HG03039 (cell line): ENCODE results near the gene CLDN8.

Experiments
- ATAC-seq: cut with Tn5 transposase; IDR thresholded peaks from one replicate; pipeline ENCODE4 v1.9.1; 2021; ENCODE audit warnings: mild to moderate bottlenecking, moderate library complexity; ENCODE audit not compliant: unreplicated experiment

The CLDN8 gene

DNA sequence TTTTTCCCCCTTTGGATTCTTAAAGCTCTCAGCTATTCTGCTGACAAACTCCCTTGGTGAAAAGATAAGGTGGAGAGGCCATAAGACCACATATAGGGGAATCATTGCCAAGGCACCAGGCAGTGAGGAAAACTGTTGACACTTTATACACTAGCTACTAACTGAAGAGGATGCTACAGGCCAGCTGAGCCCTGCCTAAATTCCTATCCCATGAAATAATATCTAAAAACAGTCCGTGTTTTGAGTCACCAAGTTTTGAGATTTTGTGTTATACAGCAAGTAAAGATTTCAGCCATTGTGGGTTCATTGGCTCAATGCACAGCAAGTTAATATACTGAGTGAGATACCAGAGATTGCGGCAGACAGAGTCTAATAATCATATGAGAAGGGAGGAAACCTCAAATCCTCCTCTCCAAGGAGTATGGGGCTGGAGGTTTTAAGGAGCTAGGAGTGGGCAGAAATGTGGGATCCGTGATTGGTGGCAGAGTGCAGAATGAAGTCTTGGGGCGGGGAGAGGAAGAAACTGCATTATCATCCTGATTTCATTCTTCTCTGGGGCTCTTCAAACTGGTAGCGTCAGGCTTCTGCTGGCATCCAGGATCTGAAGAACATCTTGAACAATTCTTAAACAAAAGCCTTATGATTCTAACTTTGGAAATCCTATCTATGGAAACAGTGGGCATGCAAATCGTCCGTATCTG lies 9.2 kb downstream of the CLDN8 start:
- ATAC-seq: no peak

DNA sequence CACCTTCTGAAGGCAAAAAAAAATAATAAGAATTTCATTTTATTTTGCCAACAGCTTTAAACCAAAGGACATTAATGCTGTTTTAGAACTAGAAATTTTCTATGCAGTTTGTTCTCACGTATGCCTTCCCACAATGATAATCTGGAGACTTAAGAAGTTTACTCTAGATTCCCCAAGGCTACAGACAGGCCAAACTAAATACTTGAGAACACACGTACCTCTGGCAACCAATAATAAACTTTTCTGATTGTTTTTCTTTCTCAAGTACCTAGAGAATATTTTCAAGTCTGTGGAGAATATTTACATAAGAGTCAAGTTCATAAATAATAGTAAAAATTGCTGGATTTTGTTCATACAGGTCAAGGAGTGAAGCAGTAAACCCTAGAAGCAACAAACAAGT lies 15.9 kb downstream of the CLDN8 start:
- ATAC-seq: no peak

DNA sequence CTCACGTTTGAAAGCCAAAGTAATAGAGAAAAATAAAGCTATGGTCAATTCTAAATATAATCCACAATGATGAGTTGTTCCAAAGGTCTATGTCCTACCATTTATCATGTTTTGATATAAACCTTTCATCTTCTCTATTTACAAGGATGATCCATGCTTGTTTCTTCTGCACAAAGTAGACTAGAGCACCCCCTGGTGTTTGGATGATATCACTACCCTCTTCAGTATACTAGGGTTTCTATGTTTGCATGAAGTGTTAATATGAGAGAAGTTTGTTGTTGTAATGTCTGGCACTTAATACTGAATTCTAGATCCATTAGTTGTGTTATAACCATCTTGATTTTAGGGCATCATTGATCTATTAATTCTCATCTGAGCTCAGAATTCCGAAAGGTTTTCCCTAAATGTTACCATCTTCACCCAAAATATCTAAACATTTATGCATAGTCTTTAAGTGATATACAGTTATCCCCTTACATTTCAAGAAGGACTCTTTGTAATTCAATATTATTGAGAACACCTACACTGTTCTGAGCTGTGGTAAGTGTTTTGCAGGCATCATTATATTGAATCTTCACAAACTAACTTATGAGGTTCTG lies 21.1 kb downstream of the CLDN8 start:
- no peak for ATAC-seq

DNA sequence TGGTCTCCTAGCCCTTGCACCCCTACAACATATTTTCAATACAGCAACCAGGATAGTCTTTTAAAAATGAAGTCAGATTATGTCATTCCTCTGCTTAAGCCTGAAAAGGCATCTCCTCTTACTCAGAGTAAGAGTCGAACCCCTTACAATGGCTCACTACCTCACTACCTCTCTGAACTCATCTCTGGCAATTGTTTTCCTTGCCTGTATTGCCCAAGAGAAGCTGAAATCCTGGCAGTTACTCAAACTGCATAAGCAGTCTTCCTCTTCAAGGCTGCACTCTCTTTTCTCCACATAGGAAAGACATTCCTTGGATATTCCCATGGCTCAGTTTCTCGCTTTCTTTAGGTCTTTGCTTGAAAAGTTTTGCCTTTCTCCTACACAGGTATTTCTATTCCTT lies 22.7 kb downstream of the CLDN8 start:
- no peak for ATAC-seq

DNA sequence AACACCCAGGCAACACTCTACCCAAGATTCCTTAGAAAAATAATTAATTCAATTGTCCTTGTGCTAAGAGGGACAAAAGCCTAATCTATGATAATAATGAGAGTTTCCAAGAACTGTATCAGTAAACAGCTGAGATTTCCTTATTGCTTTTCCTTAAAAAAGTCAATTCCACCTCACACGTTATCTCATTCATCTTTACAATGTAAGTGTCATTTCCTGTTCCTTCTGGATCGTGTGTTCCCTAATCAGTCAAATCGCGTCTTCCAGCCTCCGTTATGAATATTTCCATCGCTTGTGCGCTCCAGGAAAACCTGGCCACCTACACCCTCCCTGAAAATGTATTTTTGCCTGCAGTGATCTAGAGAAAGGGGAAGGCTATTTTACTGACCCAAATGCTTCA lies 25.3 kb downstream of the CLDN8 start:
- no peak for ATAC-seq

DNA sequence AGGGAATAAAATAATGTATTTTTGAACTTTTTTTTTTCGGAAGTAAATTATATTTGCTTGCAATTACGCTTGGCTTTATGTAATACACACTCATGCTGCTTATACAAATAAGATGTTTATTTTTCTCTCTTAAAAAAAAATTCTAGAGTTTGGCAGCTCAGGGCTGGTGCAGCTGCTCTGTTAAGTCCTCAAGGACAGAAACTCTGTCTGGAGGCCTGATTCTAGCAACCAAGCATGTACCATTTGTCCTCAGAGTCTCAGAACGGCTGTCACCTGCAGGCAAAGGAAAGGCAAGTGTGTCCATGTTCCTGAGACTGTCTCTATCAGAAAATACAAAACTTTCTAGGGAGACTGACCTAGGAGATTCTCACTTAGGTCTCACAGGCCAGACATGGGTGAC lies 26.1 kb downstream of the CLDN8 start:
- ATAC-seq: no peak

DNA sequence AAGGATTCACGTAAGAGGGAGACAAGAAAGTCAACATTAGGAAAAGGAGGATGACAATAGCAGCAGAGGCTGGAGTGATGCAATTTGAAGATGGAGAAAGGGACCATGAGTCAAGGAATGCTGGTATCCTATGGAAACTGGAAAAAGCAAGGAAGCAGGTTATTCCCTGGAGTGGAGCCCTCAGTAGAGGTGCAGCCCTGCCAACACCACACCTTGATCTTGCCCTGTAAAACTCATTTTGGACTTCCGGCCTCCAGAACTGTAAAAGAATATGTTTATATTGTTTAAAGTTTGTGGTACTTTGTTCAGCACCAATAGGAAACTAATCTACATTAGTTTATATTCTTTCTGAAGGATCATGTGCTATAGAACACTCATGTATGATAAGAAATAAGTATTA lies 29.7 kb downstream of the CLDN8 start:
- no peak for ATAC-seq

DNA sequence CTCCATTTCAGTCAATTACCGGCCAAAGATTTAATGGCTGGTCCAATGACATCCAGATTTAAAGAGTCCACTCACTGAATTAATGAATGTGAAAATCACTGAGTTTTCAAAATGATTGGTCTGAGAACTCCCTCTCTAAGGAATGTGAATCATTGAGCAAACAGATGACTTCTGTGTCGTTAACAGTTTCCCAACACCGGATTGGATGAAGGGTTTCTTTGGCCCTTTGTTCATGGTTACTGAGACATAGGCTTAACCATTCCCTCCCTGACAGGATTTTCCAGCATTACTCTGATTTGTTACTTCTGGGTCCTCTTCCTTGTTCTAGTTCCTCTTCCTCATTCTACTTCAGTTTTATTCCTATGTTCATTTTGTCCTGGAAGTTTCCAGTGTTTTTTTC lies 47.8 kb downstream of the CLDN8 start:
- ATAC-seq: no peak

DNA sequence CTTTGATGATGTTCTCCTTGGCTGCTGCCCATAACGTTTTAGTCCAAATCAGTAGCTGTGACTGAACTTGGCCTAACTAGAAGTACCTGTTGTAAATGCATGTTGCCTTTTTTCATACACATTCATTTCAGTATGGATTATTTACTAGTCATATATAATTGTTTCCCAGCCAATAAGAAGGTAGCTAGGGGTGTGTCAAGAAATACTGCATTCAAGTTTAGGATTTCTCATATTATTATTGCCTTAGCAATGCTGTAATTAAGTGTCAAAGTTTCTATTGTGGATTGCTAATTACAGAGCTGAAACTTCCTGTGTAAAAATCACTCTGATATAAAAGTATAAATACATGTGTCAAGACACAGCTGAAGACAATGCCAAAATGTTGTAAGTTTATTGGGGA lies 49.2 kb downstream of the CLDN8 start, which contains the start of gene CLDN17:
Gene CLDN17, minus strand, starts transcription at position 101 of the 400 bp plus-strand sequence. CDS start 188 bp downstream, outside the sequence.
- no peak for ATAC-seq

DNA sequence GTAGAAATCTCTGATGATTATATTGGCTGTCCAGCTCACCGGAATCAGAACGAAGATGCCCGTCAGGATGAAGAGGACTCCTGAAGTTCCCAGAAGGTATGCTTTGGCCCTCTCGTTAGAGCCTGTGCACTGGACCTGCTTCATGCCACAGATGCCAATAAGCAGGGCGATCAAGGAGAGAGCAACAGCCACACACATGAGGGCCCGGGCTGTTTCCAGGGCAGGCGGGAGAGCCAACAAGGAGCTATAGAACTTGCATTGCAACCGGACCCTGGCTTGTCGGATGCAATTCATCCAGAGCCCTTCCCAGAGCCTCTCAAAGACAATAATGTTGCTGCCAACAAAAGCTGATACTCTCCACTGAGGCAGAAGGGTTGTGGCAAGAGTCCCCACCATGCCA lies 49.7 kb downstream of the CLDN8 start:
- no peak for ATAC-seq

DNA sequence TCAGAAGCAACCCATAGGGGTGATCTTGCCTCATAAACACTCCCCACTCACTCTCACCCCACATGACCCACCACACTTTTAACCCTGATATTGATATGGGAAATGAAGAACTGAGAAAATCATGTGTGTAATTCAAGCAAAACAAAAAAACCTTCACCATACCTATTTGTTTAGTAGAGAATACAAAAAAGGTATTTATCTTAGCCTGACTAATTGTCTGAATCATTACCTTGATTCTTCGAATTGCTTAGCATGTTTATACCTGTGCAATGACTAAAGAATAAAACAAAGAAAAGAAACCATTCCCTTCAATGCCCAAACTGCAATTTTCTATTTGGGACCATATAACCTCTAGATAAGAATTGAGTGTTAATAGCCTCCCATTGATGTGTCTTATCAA lies 51.1 kb downstream of the CLDN8 start:
- ATAC-seq: no peak
